H9 (cell line): ENCODE measurements around the gene UCP3. TPM values are rescaled to one million over a fixed set of nuclear protein-coding genes. Genes with fewer than 3 reads are reported as not detected.
A peak's percentile ranks its signal among the peaks of the same experiment; 100 is the strongest.

ENCODE experiments used
- DNase-seq: peaks from one replicate; pipeline ENCODE4 v3.0.0-alpha.2; 2017
- H2AFZ ChIP-seq: one replicate; pipeline ENCODE4 v1.6.1; 2013; ENCODE audit warnings: mild to moderate bottlenecking, low read length, control low read depth, moderate library complexity
- H2AK5ac ChIP-seq: 2 replicates; pipeline ENCODE4 v1.6.1; 2013; ENCODE audit warnings: low read length, control low read depth, mixed read lengths; ENCODE audit not compliant: insufficient read length
- H2BK120ac ChIP-seq: one replicate; pipeline ENCODE4 v1.6.1; 2013; ENCODE audit warnings: low read depth, mild to moderate bottlenecking, low read length, control low read depth, inconsistent platforms; ENCODE audit not compliant: poor library complexity, severe bottlenecking
- H2BK12ac ChIP-seq: 2 replicates; pipeline ENCODE4 v1.6.1; 2013; ENCODE audit warnings: low read length, control low read depth, mixed read lengths, low read depth; ENCODE audit not compliant: insufficient read length
- H2BK15ac ChIP-seq: 2 replicates; pipeline ENCODE4 v1.6.1; 2013; ENCODE audit warnings: low read depth, low read length, control low read depth
- H2BK20ac ChIP-seq: one replicate; pipeline ENCODE4 v1.6.1; 2013; ENCODE audit warnings: low read depth, mild to moderate bottlenecking, low read length, control low read depth, inconsistent platforms; ENCODE audit not compliant: poor library complexity, severe bottlenecking
- H2BK5ac ChIP-seq: 2 replicates; pipeline ENCODE4 v1.6.1; 2013; ENCODE audit warnings: low read length, control low read depth, mixed read lengths; ENCODE audit not compliant: insufficient read length
- H3K14ac ChIP-seq: 2 replicates; pipeline ENCODE4 v1.6.1; 2013; ENCODE audit warnings: low read length, control low read depth; ENCODE audit not compliant: insufficient read depth
- H3K18ac ChIP-seq: 2 replicates; pipeline ENCODE4 v1.6.1; 2013; ENCODE audit warnings: low read depth, mild to moderate bottlenecking, mixed read lengths, low read length, control low read depth; ENCODE audit not compliant: insufficient read length
- H3K23ac ChIP-seq: 2 replicates; pipeline ENCODE4 v1.6.1; 2013; ENCODE audit warnings: low read length, control low read depth, mixed read lengths, low read depth; ENCODE audit not compliant: insufficient read length
- H3K23me2 ChIP-seq: 2 replicates; pipeline ENCODE4 v1.6.1; 2013; ENCODE audit warnings: low read depth, mild to moderate bottlenecking, mixed read lengths, low read length, control low read depth; ENCODE audit not compliant: insufficient read length, poor library complexity, severe bottlenecking
- H3K27ac ChIP-seq: 2 replicates; pipeline ENCODE4 v1.5.1; 2013; ENCODE audit warnings: low read length, control low read depth, mixed read lengths, low read depth; ENCODE audit not compliant: insufficient read length
- H3K27me3 ChIP-seq: 2 replicates; pipeline ENCODE4 v1.6.1; 2013; ENCODE audit warnings: low read length, control low read depth, inconsistent platforms; ENCODE audit not compliant: insufficient read depth
- H3K4ac ChIP-seq: 2 replicates; pipeline ENCODE4 v1.6.1; 2013; ENCODE audit warnings: low read depth, mild to moderate bottlenecking, control low read depth, inconsistent platforms, low read length, moderate library complexity
- H3K4me1 ChIP-seq: 2 replicates; pipeline ENCODE4 v1.6.1; 2013; ENCODE audit warnings: low read length, control low read depth, inconsistent platforms; ENCODE audit not compliant: insufficient read depth
- H3K4me2 ChIP-seq: 2 replicates; pipeline ENCODE4 v1.6.1; 2013; ENCODE audit warnings: low read length, control low read depth, mixed read lengths; ENCODE audit not compliant: insufficient read length, insufficient read depth
- H3K56ac ChIP-seq: 2 replicates; pipeline ENCODE4 v1.6.1; 2013; ENCODE audit warnings: low read depth, mild to moderate bottlenecking, mixed read lengths, low read length, control low read depth; ENCODE audit not compliant: insufficient read length
- H3K79me1 ChIP-seq: 2 replicates; pipeline ENCODE4 v1.6.1; 2013; ENCODE audit warnings: low read depth, mild to moderate bottlenecking, moderate library complexity, low read length, control low read depth, inconsistent platforms; ENCODE audit not compliant: insufficient read depth, poor library complexity, severe bottlenecking
- H3K79me2 ChIP-seq: 2 replicates; pipeline ENCODE4 v1.6.1; 2013; ENCODE audit warnings: low read length, control low read depth, inconsistent platforms; ENCODE audit not compliant: insufficient read depth
- H3K9ac ChIP-seq: 2 replicates; pipeline ENCODE4 v1.6.1; 2013; ENCODE audit warnings: low read length, control low read depth, mixed read lengths; ENCODE audit not compliant: insufficient read length; ENCODE audit errors: extremely low read depth
- H3K9me3 ChIP-seq: one replicate; pipeline ENCODE4 v1.6.1; 2013; ENCODE audit warnings: low read depth, low read length, inconsistent platforms; ENCODE audit not compliant: control insufficient read depth
- H3T11ph ChIP-seq: one replicate; pipeline ENCODE4 v1.6.1; 2013; ENCODE audit warnings: mild to moderate bottlenecking, low read length, control low read depth, inconsistent platforms
- H4K20me1 ChIP-seq: one replicate; pipeline ENCODE4 v1.6.1; 2013; ENCODE audit not compliant: control insufficient read depth, insufficient read length, insufficient read depth
- H4K5ac ChIP-seq: 2 replicates; pipeline ENCODE4 v1.6.1; 2013; ENCODE audit warnings: low read depth, mild to moderate bottlenecking, mixed read lengths, low read length, control low read depth; ENCODE audit not compliant: insufficient read length
- H4K8ac ChIP-seq: replicated peaks from 2 replicates; pipeline ENCODE4 v1.6.1; 2013; ENCODE audit warnings: low read length, control low read depth, mixed read lengths, low read depth; ENCODE audit not compliant: insufficient read length
- H4K91ac ChIP-seq: 2 replicates; pipeline ENCODE4 v1.6.1; 2013; ENCODE audit warnings: low read depth, mild to moderate bottlenecking, moderate library complexity, mixed read lengths, low read length, control low read depth; ENCODE audit not compliant: insufficient read length
- H3K27ac Mint-ChIP-seq, 3 experiments: 2 replicates in 2 of 3; 3 replicates in 1 of 3; pipeline ENCODE4 v1.8.0; 2020 to 2021; ENCODE audit warnings: mixed read lengths in 3 of 3, mild to moderate bottlenecking in 1 of 3, moderate library complexity in 1 of 3
- H3K27me3 Mint-ChIP-seq: 2 replicates; pipeline ENCODE4 v1.8.0; 2021; ENCODE audit warnings: low read depth, mild to moderate bottlenecking, moderate library complexity, mixed read lengths
- H3K36me3 Mint-ChIP-seq, 3 experiments: 2 replicates in 2 of 3; 3 replicates in 1 of 3; pipeline ENCODE4 v1.8.0; 2020 to 2021; ENCODE audit warnings: low read depth in 3 of 3, mixed read lengths in 3 of 3; ENCODE audit not compliant: insufficient read depth in 1 of 3
- H3K4me1 Mint-ChIP-seq, 2 experiments: 2 replicates each; pipeline ENCODE4 v1.8.0; 2020; ENCODE audit warnings: mixed read lengths in 2 of 2
- H3K4me3 Mint-ChIP-seq, 2 experiments: 2 replicates in 1 of 2; 3 replicates in 1 of 2; pipeline ENCODE4 v1.8.0; 2020 to 2021; ENCODE audit warnings: mild to moderate bottlenecking in 2 of 2, mixed read lengths in 2 of 2, moderate library complexity in 1 of 2
- H3K9me3 Mint-ChIP-seq, 2 experiments: 2 replicates in 1 of 2; 3 replicates in 1 of 2; pipeline ENCODE4 v1.8.0; 2020; ENCODE audit warnings: mild to moderate bottlenecking in 2 of 2, mixed read lengths in 2 of 2, moderate library complexity in 1 of 2
- CTCF ChIP-seq: fragments of 200-600 bp; sonication (generic); conservative IDR thresholded peaks from 3 replicates; pipeline ENCODE4 v1.8.0; 2021; ENCODE audit warnings: antibody characterized with exemption, mild to moderate bottlenecking
- WGBS: extraction: QIAGEN DNeasy Blood & Tissue Kit; methylation state at CpG from one replicate; pipeline ENCODE4 v1.1.7; 2013; ENCODE audit warnings: missing lambda C conversion rate, low lambda C conversion rate, mixed read lengths; ENCODE audit not compliant: insufficient read length; ENCODE audit errors: extremely low coverage; 5-methylcytosine and 5-hydroxymethylcytosine counted together
- total RNA-seq: library from RNA; stranded (reverse); gene quantifications from 2 replicates; pipeline ENCODE4 v1.2.1, GENCODE V29; 2021

The UCP3 gene
- total RNA-seq, 1 experiment from 2014 or later = 0.85 TPM

GRCh38 chr11:74009230-74009547, 304 bp upstream of the UCP3 start:
- Mint-ChIP-seq H3K27ac (peak overlapping the region in 1 of 3 experiments; percentile 8; a peak in 1 of 7 replicates), H3K9me3 (no peaks in the 10 kb centered on the region), H3K4me1 (peaks cover 13 to 27% of the 10 kb centered on the region in 2 experiments), H3K36me3 (peaks cover 0 to 3% (median 2%) of the 10 kb centered on the region in 3 experiments; a peak in 2 of 7 replicates), H3K27me3 (no peaks in the 10 kb centered on the region), H3K4me3 (no peak overlapping the region)
- no peak overlapping the region for H3K27ac ChIP-seq
- no peak overlapping the region for H3K14ac ChIP-seq
- H2AFZ ChIP-seq = no peak overlapping the region
- no peak overlapping the region for H4K8ac ChIP-seq
- H2BK120ac ChIP-seq = no peak overlapping the region
- no peak overlapping the region for H4K91ac ChIP-seq
- no peaks in the 10 kb centered on the region for H3K23me2 ChIP-seq
- TF ChIP-seq CTCF = no peak
- no peak overlapping the region for H2AK5ac ChIP-seq
- no peaks in the 10 kb centered on the region for H3K79me1 ChIP-seq
- no peaks in the 10 kb centered on the region for H3K9me3 ChIP-seq
- H3K9ac ChIP-seq = no peak overlapping the region
- H4K20me1 ChIP-seq = no peaks in the 10 kb centered on the region
- no peak overlapping the region for H3K4ac ChIP-seq
- H3K27me3 ChIP-seq = no peaks in the 10 kb centered on the region
- no peaks in the 10 kb centered on the region for H3K79me2 ChIP-seq
- H2BK20ac ChIP-seq = no peak overlapping the region
- no peak overlapping the region for H3K4me2 ChIP-seq
- no CpG with 5 or more reads among the region's 3 CpGs for WGBS
- no peak for DNase-seq
- H2BK15ac ChIP-seq = no peak overlapping the region
- H3K56ac ChIP-seq = no peak overlapping the region
- no peak overlapping the region for H4K5ac ChIP-seq
- no peak overlapping the region for H3K18ac ChIP-seq
- no peaks in the 10 kb centered on the region for H3K4me1 ChIP-seq
- no peak overlapping the region for H2BK5ac ChIP-seq
- H2BK12ac ChIP-seq = no peak overlapping the region
- no peak overlapping the region for H3K23ac ChIP-seq
- H3T11ph ChIP-seq = no peak overlapping the region
